Stomach (tissue), 4 donors: ENCODE results near the gene WWP2.

ENCODE experiments used
- CTCF ChIP-seq, 7 experiments: fragments of 450-650 bp in 4 of 7; fragments of 200-600 bp in 3 of 7; sonication (generic) in 3 of 7; IDR thresholded peaks; one replicate each; pipeline ENCODE4 v1.5.1; 2016 to 2019; ENCODE audit warnings: antibody characterized with exemption in 7 of 7, control low read depth in 2 of 7, mild to moderate bottlenecking in 1 of 7
- EP300 ChIP-seq: sonication (generic); formaldehyde crosslinking; IDR thresholded peaks from one replicate; pipeline ENCODE4 v1.6.1; 2017; ENCODE audit warnings: antibody characterized with exemption
- POLR2A ChIP-seq, 4 donors: fragments of 450-650 bp; IDR thresholded peaks; one replicate each; pipeline ENCODE4 v1.6.1; 2016; ENCODE audit warnings: antibody characterized with exemption in 4 of 4, control low read depth in 2 of 4, mild to moderate bottlenecking in 1 of 4, moderate library complexity in 1 of 4
- POLR2AphosphoS5 ChIP-seq, 3 donors: sonication (generic); formaldehyde crosslinking; IDR thresholded peaks; one replicate each; pipeline ENCODE4 v1.6.1; 2016; ENCODE audit warnings: antibody characterized with exemption in 3 of 3

GRCh38 chr16:69820926-69821541 is 58.9 kb downstream of the WWP2 start:
- TF ChIP-seq POLR2A (IDR thresholded peaks at IDR 0.05) (no peak), CTCF (IDR thresholded peaks at IDR 0.05) (no peak), EP300 (no peak), POLR2AphosphoS5 (IDR thresholded peaks at IDR 0.05) (no peak)
